ENCODE results near the gene NFX1.

GRCh38 chr9:33414889-33415500 lies 124.7 kb downstream of the NFX1 start:
- TF ChIP-seq, protein P1, sequence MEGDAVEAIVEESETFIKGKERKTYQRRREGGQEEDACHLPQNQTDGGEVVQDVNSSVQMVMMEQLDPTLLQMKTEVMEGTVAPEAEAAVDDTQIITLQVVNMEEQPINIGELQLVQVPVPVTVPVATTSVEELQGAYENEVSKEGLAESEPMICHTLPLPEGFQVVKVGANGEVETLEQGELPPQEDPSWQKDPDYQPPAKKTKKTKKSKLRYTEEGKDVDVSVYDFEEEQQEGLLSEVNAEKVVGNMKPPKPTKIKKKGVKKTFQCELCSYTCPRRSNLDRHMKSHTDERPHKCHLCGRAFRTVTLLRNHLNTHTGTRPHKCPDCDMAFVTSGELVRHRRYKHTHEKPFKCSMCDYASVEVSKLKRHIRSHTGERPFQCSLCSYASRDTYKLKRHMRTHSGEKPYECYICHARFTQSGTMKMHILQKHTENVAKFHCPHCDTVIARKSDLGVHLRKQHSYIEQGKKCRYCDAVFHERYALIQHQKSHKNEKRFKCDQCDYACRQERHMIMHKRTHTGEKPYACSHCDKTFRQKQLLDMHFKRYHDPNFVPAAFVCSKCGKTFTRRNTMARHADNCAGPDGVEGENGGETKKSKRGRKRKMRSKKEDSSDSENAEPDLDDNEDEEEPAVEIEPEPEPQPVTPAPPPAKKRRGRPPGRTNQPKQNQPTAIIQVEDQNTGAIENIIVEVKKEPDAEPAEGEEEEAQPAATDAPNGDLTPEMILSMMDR (IDR thresholded peaks at IDR 0.05), result no peak
- no peak for TF ChIP-seq POLR2A (IDR thresholded peaks at IDR 0.05)
